ENCODE data around the gene EPHA7.

GRCh38 chr6:93358435-93358834, 60.9 kb downstream of the EPHA7 start:
- TF ChIP-seq EZH2phosphoT487 (IDR thresholded peaks at IDR 0.05; ENCODE audit: low read depth): no peak
- TF ChIP-seq CTCF (IDR thresholded peaks at IDR 0.05; ENCODE audit: low read depth, low read length): no peak

Data from OCI-LY3 (cell line).